Gastroesophageal sphincter (tissue), 3 donors: Measurements from ENCODE around the gene ZBTB20.

Source experiments
- POLR2A ChIP-seq, 2 donors: fragments of 450-650 bp; IDR thresholded peaks; one replicate each; pipeline ENCODE4 v1.6.1; 2017; ENCODE audit warnings: antibody characterized with exemption in 2 of 2, mild to moderate bottlenecking in 2 of 2, moderate library complexity in 1 of 2
- POLR2AphosphoS5 ChIP-seq: sonication (generic); formaldehyde crosslinking; IDR thresholded peaks from one replicate; pipeline ENCODE4 v1.6.1; 2017; ENCODE audit warnings: antibody characterized with exemption
- TF ChIP-seq, protein P1 (sequence below), 4 experiments: fragments of 200-600 bp in 2 of 4; fragments of 450-650 bp in 2 of 4; sonication (generic) in 1 of 4; IDR thresholded peaks; one replicate each; pipeline ENCODE4 v1.5.1; 2017 to 2019; ENCODE audit warnings: antibody characterized with exemption in 4 of 4, mild to moderate bottlenecking in 2 of 4, moderate library complexity in 2 of 4

DNA sequence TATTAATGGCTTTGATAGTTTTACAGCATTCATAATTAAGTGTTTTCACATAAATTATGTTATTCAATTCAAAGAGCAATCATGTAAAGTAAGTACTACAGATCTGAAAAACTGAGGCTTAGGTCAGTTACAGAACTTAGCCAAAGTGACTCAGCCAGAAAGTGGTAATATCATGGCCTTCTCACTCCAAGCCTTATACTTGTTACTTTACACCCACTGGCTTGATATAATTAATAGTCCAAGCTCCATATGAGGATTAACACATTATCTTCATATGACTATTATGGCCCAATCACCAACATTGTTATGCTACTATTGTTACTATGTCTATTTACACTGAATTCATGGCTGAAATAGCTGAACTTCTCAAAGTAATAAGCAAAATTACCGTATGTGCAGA lies 802.6 kb downstream of the ZBTB20 start:
- TF ChIP-seq POLR2A (IDR thresholded peaks at IDR 0.05) (no peak), POLR2AphosphoS5 (no peak)
- TF ChIP-seq, protein P1, sequence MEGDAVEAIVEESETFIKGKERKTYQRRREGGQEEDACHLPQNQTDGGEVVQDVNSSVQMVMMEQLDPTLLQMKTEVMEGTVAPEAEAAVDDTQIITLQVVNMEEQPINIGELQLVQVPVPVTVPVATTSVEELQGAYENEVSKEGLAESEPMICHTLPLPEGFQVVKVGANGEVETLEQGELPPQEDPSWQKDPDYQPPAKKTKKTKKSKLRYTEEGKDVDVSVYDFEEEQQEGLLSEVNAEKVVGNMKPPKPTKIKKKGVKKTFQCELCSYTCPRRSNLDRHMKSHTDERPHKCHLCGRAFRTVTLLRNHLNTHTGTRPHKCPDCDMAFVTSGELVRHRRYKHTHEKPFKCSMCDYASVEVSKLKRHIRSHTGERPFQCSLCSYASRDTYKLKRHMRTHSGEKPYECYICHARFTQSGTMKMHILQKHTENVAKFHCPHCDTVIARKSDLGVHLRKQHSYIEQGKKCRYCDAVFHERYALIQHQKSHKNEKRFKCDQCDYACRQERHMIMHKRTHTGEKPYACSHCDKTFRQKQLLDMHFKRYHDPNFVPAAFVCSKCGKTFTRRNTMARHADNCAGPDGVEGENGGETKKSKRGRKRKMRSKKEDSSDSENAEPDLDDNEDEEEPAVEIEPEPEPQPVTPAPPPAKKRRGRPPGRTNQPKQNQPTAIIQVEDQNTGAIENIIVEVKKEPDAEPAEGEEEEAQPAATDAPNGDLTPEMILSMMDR (IDR thresholded peaks at IDR 0.05), result no peak
